Smooth muscle cell (in vitro differentiated cells): ENCODE measurements around the gene ATP1A3. TPM values are rescaled to one million over a fixed set of nuclear protein-coding genes. Genes with fewer than 3 reads are reported as not detected.

ENCODE experiments used
- DNase-seq: peaks from one replicate; lab custom pipeline; 2025; ENCODE audit not compliant: unreplicated experiment; lab: John Stamatoyannopoulos, UW
- H2AFZ ChIP-seq: fragments of 200-600 bp; sonication (generic); 2 replicates; pipeline ENCODE4 v1.6.0; 2016; ENCODE audit warnings: antibody characterized with exemption, low read depth, mild to moderate bottlenecking
- H3F3A ChIP-seq: fragments of 200-600 bp; sonication (generic); 2 replicates; pipeline ENCODE4 v1.6.0; 2017; ENCODE audit warnings: antibody characterized with exemption, low read depth
- H3K27ac ChIP-seq: fragments of 200-600 bp; sonication (generic); 2 replicates; pipeline ENCODE4 v1.5.1; 2016; ENCODE audit warnings: low read depth, mild to moderate bottlenecking
- H3K27me3 ChIP-seq: fragments of 200-600 bp; sonication (generic); 2 replicates; pipeline ENCODE4 v1.6.1; 2016; ENCODE audit warnings: low read depth, mild to moderate bottlenecking
- H3K36me3 ChIP-seq: fragments of 200-600 bp; sonication (generic); 2 replicates; pipeline ENCODE4 v1.5.1; 2016; ENCODE audit warnings: low read depth
- H3K4me1 ChIP-seq: fragments of 200-600 bp; sonication (generic); 2 replicates; pipeline ENCODE4 v1.5.1; 2016; ENCODE audit warnings: low read depth
- H3K4me2 ChIP-seq: fragments of 200-600 bp; sonication (generic); 2 replicates; pipeline ENCODE4 v1.6.0; 2016; ENCODE audit warnings: mild to moderate bottlenecking
- H3K4me3 ChIP-seq: fragments of 200-600 bp; sonication (generic); 2 replicates; pipeline ENCODE4 v1.5.1; 2016; ENCODE audit warnings: mild to moderate bottlenecking
- H3K79me2 ChIP-seq: fragments of 200-600 bp; sonication (generic); 2 replicates; pipeline ENCODE4 v1.6.0; 2016; ENCODE audit warnings: low read depth, mild to moderate bottlenecking
- H3K9ac ChIP-seq: fragments of 200-600 bp; sonication (generic); 2 replicates; pipeline ENCODE4 v1.6.0; 2016; ENCODE audit warnings: low read depth
- H3K9me3 ChIP-seq: fragments of 200-600 bp; sonication (generic); replicated peaks from 2 replicates; pipeline ENCODE4 v1.5.1; 2016; ENCODE audit warnings: low read depth
- H4K20me1 ChIP-seq: fragments of 200-600 bp; sonication (generic); 2 replicates; pipeline ENCODE4 v1.6.0; 2016; ENCODE audit warnings: low read depth
- CTCF ChIP-seq: fragments of 200-600 bp; sonication (generic); IDR thresholded peaks from 2 replicates; pipeline ENCODE4 v1.5.1; 2017; ENCODE audit warnings: borderline replicate concordance, mild to moderate bottlenecking, antibody characterized with exemption; ENCODE audit not compliant: insufficient read depth, poor library complexity, severe bottlenecking
- WGBS: methylation state at CpG from one replicate; pipeline ENCODE4 v1.1.7; 2016; ENCODE audit warnings: low lambda C conversion rate; 5-methylcytosine and 5-hydroxymethylcytosine counted together
- polyA plus RNA-seq: library from polyadenylated mRNA; unstranded; fragments of >200 nt; fragmentation: Nextera tagmentation; extraction: Ambion mirVana; gene quantifications from 2 replicates; pipeline ENCODE4 v1.2.1, GENCODE V29; 2016
- total RNA-seq: library from RNA; depleted of rRNA; stranded (reverse); fragments of >200 nt; gene quantifications from 2 replicates; pipeline ENCODE4 v1.2.3, GENCODE V29; 2014

Gene ATP1A3
- total and polyA plus RNA-seq, 2 experiments from 2014 or later: not detected

GRCh38 chr19:42003506-42004294 lies 9.7 kb upstream of the ATP1A3 start:
- no peak overlapping the region for H3K9ac ChIP-seq
- no peaks in the 10 kb centered on the region for H3K4me1 ChIP-seq
- H3K4me2 ChIP-seq: no peak overlapping the region
- H3F3A ChIP-seq: no peaks in the 10 kb centered on the region
- TF ChIP-seq CTCF: no peak
- no peaks in the 10 kb centered on the region for H4K20me1 ChIP-seq
- DNase-seq: no peak
- H3K27me3 ChIP-seq: peaks cover 34% of the 10 kb centered on the region
- H3K27ac ChIP-seq: no peak overlapping the region
- H2AFZ ChIP-seq: no peak overlapping the region
- WGBS: 86% methylated on average over 13 of the region's 21 CpGs
- H3K9me3 ChIP-seq: no peaks in the 10 kb centered on the region
- no peaks in the 10 kb centered on the region for H3K36me3 ChIP-seq
- no peaks in the 10 kb centered on the region for H3K79me2 ChIP-seq
- H3K4me3 ChIP-seq: no peak overlapping the region

GRCh38 chr19:41999878-42000208 lies 5.8 kb upstream of the ATP1A3 start:
- no peaks in the 10 kb centered on the region for H3K4me1 ChIP-seq
- H3F3A ChIP-seq: no peaks in the 10 kb centered on the region
- H3K36me3 ChIP-seq: no peaks in the 10 kb centered on the region
- no peaks in the 10 kb centered on the region for H3K9me3 ChIP-seq
- no peak overlapping the region for H3K9ac ChIP-seq
- H3K27me3 ChIP-seq: peaks cover 73% of the 10 kb centered on the region
- no peaks in the 10 kb centered on the region for H3K79me2 ChIP-seq
- no peak for DNase-seq
- WGBS: 94% methylated on average over 7 of the region's 7 CpGs
- H3K4me3 ChIP-seq: no peak overlapping the region
- no peak overlapping the region for H3K27ac ChIP-seq
- no peak for TF ChIP-seq CTCF
- no peaks in the 10 kb centered on the region for H4K20me1 ChIP-seq
- no peak overlapping the region for H3K4me2 ChIP-seq
- H2AFZ ChIP-seq: no peak overlapping the region

DNA sequence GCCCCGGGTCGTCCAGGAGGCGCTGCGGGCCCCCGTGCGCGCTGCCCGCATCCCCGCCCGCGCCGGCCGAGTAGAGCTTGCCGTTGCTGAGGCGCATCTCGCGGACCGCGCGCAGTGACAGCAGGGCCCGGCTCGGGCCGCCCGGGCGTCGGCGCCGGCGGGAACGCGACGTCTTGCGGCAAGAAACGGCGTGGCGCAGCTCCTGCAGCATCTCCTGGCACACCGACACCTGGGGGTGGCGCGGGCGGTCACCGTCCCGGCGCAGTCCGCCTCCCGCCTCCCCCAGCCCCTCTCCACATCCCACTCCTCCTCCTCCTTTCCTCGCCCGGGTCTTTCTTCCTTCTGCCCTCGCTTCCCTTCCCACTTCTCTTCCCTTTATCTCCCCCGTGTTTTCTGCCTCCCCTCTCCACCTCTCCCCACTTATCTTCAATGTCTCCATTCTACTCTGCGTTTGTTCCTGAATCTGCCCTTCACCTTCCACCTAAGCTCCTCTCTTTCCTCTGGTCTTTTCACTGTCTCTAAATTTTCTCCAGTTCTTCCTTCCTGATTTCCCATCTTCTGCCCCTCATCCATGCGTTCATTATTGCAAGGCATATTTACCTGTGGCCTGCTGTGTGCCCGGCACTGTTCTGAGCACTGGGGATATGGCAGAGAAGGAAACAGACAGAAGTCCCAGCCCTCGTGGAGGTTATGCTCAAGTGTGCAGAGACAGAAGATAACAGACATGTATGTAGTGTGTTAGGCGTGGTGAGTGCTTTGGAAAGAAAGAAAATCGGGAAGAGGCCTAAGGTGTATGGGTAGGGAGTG lies 5.2 kb upstream of the ATP1A3 start:
- H3K79me2 ChIP-seq: no peaks in the 10 kb centered on the region
- no peak overlapping the region for H3K27ac ChIP-seq
- H3K36me3 ChIP-seq: no peaks in the 10 kb centered on the region
- H3K4me2 ChIP-seq: no peak overlapping the region
- no peaks in the 10 kb centered on the region for H4K20me1 ChIP-seq
- H2AFZ ChIP-seq: no peak overlapping the region
- H3K27me3 ChIP-seq: peaks cover 79% of the 10 kb centered on the region
- TF ChIP-seq CTCF: no peak
- 41% methylated on average over 11 of the region's 55 CpGs for WGBS
- H3K4me3 ChIP-seq: no peak overlapping the region
- no peak for DNase-seq
- H3K9me3 ChIP-seq: no peaks in the 10 kb centered on the region
- H3K4me1 ChIP-seq: no peaks in the 10 kb centered on the region
- H3F3A ChIP-seq: no peaks in the 10 kb centered on the region
- no peak overlapping the region for H3K9ac ChIP-seq
